MM.1S (cell line): ENCODE results near the gene NINL.

Experiments used
- DNase-seq: peaks from one replicate; pipeline ENCODE4 v3.0.0-alpha.2; 2015
- H2AFZ ChIP-seq: fragments of 300-600 bp; sonication (generic); 2 replicates; pipeline ENCODE4 v1.6.0; 2016; ENCODE audit warnings: antibody characterized with exemption, low read length
- H3F3A ChIP-seq: fragments of 300-600 bp; sonication (generic); 2 replicates; pipeline ENCODE4 v1.6.1; 2016; ENCODE audit warnings: mild to moderate bottlenecking, antibody characterized with exemption, low read length, moderate library complexity, mixed read lengths; ENCODE audit not compliant: insufficient read depth
- H3K27ac ChIP-seq: fragments of 300-600 bp; sonication (generic); 2 replicates; pipeline ENCODE4 v1.5.1; 2016; ENCODE audit warnings: mild to moderate bottlenecking, low read length
- H3K27me3 ChIP-seq: fragments of 300-600 bp; sonication (generic); replicated peaks from 2 replicates; pipeline ENCODE4 v1.6.0; 2016; ENCODE audit warnings: low read length; ENCODE audit not compliant: insufficient read depth
- H3K36me3 ChIP-seq: fragments of 300-600 bp; sonication (generic); replicated peaks from 2 replicates; pipeline ENCODE4 v1.6.1; 2016; ENCODE audit warnings: mild to moderate bottlenecking, low read length, mixed read lengths; ENCODE audit not compliant: insufficient read depth
- H3K4me1 ChIP-seq: fragments of 300-600 bp; sonication (generic); 2 replicates; pipeline ENCODE4 v1.6.1; 2016; ENCODE audit warnings: low read length, mixed read lengths
- H3K4me2 ChIP-seq: fragments of 300-600 bp; sonication (generic); 2 replicates; pipeline ENCODE4 v1.6.0; 2016; ENCODE audit warnings: low read depth, low read length
- H3K4me3 ChIP-seq: fragments of 300-600 bp; sonication (generic); 2 replicates; pipeline ENCODE4 v1.5.1; 2016; ENCODE audit warnings: low read length, mixed read lengths
- H3K79me2 ChIP-seq: fragments of 300-600 bp; sonication (generic); 2 replicates; pipeline ENCODE4 v1.6.1; 2016; ENCODE audit warnings: mixed run types, low read length, mixed read lengths
- H3K9ac ChIP-seq: fragments of 300-600 bp; sonication (generic); 2 replicates; pipeline ENCODE4 v1.6.1; 2016; ENCODE audit warnings: low read length, mixed read lengths
- H3K9me2 ChIP-seq: fragments of 300-600 bp; sonication (generic); replicated peaks from 2 replicates; pipeline ENCODE4 v1.6.1; 2016; ENCODE audit warnings: mild to moderate bottlenecking, low read length, mixed read lengths; ENCODE audit not compliant: insufficient read depth
- H3K9me3 ChIP-seq: fragments of 300-600 bp; sonication (generic); replicated peaks from 2 replicates; pipeline ENCODE4 v1.6.1; 2016; ENCODE audit warnings: mild to moderate bottlenecking, low read length, mixed read lengths; ENCODE audit not compliant: insufficient read depth
- H4K20me1 ChIP-seq: fragments of 300-600 bp; sonication (generic); 2 replicates; pipeline ENCODE4 v1.6.1; 2016; ENCODE audit warnings: mild to moderate bottlenecking, low read length, moderate library complexity, mixed read lengths; ENCODE audit not compliant: insufficient read depth
- CTCF ChIP-seq: fragments of 300-600 bp; sonication (generic); IDR thresholded peaks from 2 replicates; pipeline ENCODE4 v1.5.1; 2016; ENCODE audit warnings: antibody characterized with exemption, low read length, mixed read lengths
- EZH2 ChIP-seq: fragments of 300-600 bp; sonication (generic); optimal IDR thresholded peaks from 2 replicates; pipeline ENCODE3; 2017; ENCODE audit warnings: low read depth, mild to moderate bottlenecking, antibody characterized with exemption, low read length, mixed read lengths
- EZH2phosphoT487 ChIP-seq: fragments of 300-600 bp; sonication (generic); IDR thresholded peaks from 2 replicates; pipeline ENCODE4 v1.6.1; 2018; ENCODE audit warnings: antibody characterized with exemption, low read length

Gene NINL

GRCh38 chr20:25510202-25510601, 75.1 kb downstream of the NINL start:
- no peaks in the 10 kb centered on the region for H3K36me3 ChIP-seq

DNA sequence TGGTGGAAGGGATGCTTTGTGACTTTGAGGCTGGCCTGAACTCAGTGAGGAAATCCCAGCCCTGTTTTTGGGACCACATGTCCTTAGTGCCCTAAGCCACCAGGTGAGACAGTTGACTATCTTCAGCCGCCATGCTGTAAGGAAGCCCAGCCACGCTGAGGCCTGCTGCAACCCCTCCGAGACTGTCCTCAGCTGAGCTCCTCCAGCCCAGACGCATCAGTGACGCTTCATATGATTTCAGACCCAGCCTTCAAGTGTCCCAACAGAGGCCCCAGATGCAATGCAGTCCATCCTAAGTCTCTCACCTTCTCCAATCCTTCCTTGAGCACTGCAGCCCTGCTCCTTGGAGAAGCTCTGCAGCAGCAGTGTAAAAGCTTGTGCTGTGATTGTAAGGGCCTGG, 76.2 kb downstream of the NINL start:
- Histone ChIP-seq H3K79me2 (no peaks in the 10 kb centered on the region), H3K36me3 (no peaks in the 10 kb centered on the region), H3K9me3 (no peaks in the 10 kb centered on the region), H3K27me3 (no peaks in the 10 kb centered on the region), H3K9me2 (no peaks in the 10 kb centered on the region), H3K4me2 (no peak overlapping the region), H2AFZ (no peak overlapping the region), H3K9ac (no peak overlapping the region), H3F3A (no peaks in the 10 kb centered on the region), H3K4me1 (no peaks in the 10 kb centered on the region), H3K4me3 (no peak overlapping the region), H3K27ac (no peak overlapping the region), H4K20me1 (no peaks in the 10 kb centered on the region)
- TF ChIP-seq EZH2 (no peak), CTCF (no peak), EZH2phosphoT487 (no peak)
- no peak for DNase-seq

More at GRCh38 chr20:25510202-25510601, 75.1 kb downstream of the NINL start:
- TF ChIP-seq EZH2phosphoT487 (no peak), CTCF (no peak), EZH2 (no peak)
- H2AFZ ChIP-seq: no peak overlapping the region
- H3K27ac ChIP-seq: no peak overlapping the region
- no peaks in the 10 kb centered on the region for H3K9me2 ChIP-seq
- no peak overlapping the region for H3K4me3 ChIP-seq
- H3F3A ChIP-seq: no peaks in the 10 kb centered on the region
- H3K27me3 ChIP-seq: no peaks in the 10 kb centered on the region
- no peaks in the 10 kb centered on the region for H3K9me3 ChIP-seq
- H3K79me2 ChIP-seq: no peaks in the 10 kb centered on the region
- no peak for DNase-seq
- no peaks in the 10 kb centered on the region for H3K4me1 ChIP-seq
- no peaks in the 10 kb centered on the region for H4K20me1 ChIP-seq
- H3K9ac ChIP-seq: no peak overlapping the region
- no peak overlapping the region for H3K4me2 ChIP-seq

DNA sequence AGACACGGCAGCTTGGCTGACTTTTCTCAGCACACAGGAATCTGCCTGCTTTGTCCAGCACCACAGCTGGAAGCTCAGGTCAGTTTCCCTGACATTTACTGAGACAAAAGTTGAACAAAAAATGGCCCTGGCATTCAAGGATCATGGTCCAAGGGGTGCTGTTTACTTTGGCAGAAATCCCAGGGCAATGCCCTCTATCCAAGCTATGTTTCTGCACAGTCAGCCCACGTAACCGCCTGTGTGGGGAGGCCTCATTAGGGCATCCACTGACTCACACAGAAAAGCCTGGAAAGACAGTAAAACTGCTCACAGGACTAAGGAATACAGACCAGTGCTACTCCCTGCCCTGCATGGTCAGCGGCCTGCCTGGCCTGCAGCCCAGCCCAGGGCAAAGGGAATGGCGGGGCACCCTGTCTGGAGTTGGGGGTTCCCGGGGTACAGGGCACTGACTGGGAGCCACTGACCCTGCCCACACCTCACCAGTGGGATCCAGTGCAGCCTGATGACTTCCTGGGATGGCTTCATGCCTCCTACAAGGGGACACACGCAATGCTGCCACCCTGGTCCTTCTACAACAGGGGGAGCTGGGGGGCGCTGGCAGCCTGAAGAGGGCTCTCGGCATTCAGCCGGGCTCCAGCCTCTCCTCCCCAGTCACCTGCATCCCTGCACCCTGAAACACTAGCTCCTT, 77.1 kb downstream of the NINL start:
- no peaks in the 10 kb centered on the region for H3K9me2 ChIP-seq
- no peaks in the 10 kb centered on the region for H3K27me3 ChIP-seq
- no peaks in the 10 kb centered on the region for H4K20me1 ChIP-seq
- H3K9me3 ChIP-seq: no peaks in the 10 kb centered on the region
- H2AFZ ChIP-seq: no peak overlapping the region
- TF ChIP-seq EZH2 (no peak), EZH2phosphoT487 (no peak), CTCF (no peak)
- no peaks in the 10 kb centered on the region for H3K36me3 ChIP-seq
- no peaks in the 10 kb centered on the region for H3F3A ChIP-seq
- no peak overlapping the region for H3K27ac ChIP-seq
- H3K4me3 ChIP-seq: no peak overlapping the region
- no peak for DNase-seq
- no peaks in the 10 kb centered on the region for H3K4me1 ChIP-seq
- no peak overlapping the region for H3K9ac ChIP-seq
- H3K79me2 ChIP-seq: no peaks in the 10 kb centered on the region
- H3K4me2 ChIP-seq: no peak overlapping the region
